ENCODE results near the gene SP2. TPM values are rescaled to one million over a fixed set of nuclear protein-coding genes. Genes with fewer than 3 reads are reported as not detected.
"Not testable (repeated sequence)": the region's sequence is repeated elsewhere in the genome, so short reads cannot be mapped to it uniquely, and the experiment has no call there.

The SP2 gene
- total RNA-seq, 1 experiment from 2014 or later: 3.9 TPM

DNA sequence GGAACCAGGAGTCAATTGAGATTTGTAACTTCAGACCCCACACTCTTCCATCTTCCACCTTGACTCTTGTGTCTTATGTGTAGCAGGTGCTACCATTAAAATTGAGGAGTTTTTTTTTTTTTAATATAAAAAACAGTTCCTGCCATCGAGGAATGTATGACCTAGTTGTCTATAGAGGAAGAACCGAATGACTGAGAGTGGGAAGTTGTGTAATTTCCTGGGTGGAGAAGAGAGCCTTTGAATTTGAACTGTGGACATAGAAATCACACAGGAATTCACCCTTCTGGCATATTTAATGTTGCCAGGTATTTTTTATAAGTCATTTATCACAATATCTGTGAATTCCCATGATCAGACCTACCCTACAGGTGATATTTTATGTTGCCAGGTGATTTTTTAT is 22.0 kb downstream of the SP2 start:
- ATAC-seq (no peak), DNase-seq (no peak)
- no peak overlapping the region for H2AFZ ChIP-seq (ENCODE audit: low read length)
- intact Hi-C loops (cut with micrococcal nuclease): no loop called here
- no peaks in the 10 kb centered on the region for H3K9me3 ChIP-seq (ENCODE audit: low read length)
- CTCF ChIA-PET: no interaction called here
- no peak overlapping the region for H3K9ac ChIP-seq (ENCODE audit: low read length)
- H3K79me2 ChIP-seq (ENCODE audit: low read length): no peaks in the 10 kb centered on the region
- POLR2A ChIA-PET (ENCODE audit: unreplicated experiment): no interaction called here
- H3K27ac ChIP-seq (ENCODE audit: low read length): no peak overlapping the region
- no peaks in the 10 kb centered on the region for H3K4me1 ChIP-seq (ENCODE audit: insufficient read depth, low read length)
- no peaks in the 10 kb centered on the region for H3K9me2 ChIP-seq (replicated peaks; ENCODE audit: low read length)
- H3F3A ChIP-seq (ENCODE audit: low read length, unreplicated experiment): no peaks in the 10 kb centered on the region
- peaks cover 3% of the 10 kb centered on the region; the same call in 1 of the 2 replicates for H3K36me3 ChIP-seq (ENCODE audit: low read depth, low read length)
- no peak overlapping the region for H3K4me3 ChIP-seq (ENCODE audit: low read length)
- H3K27me3 ChIP-seq (ENCODE audit: low read length): no peaks in the 10 kb centered on the region
- BruUV-seq (replicated peaks): no TSS peak
- no peak overlapping the region for H3K4me2 ChIP-seq (ENCODE audit: low read length)
- TF ChIP-seq CTCF (conservative IDR thresholded peaks at IDR 0.05; ENCODE audit: low read depth, low read length): no peak
- TF ChIP-seq EZH2phosphoT487 (IDR thresholded peaks at IDR 0.05; ENCODE audit: borderline replicate concordance, low read length): no peak
- no peak for TF ChIP-seq EZH2 (IDR thresholded peaks at IDR 0.05; ENCODE audit: low read length, unreplicated experiment)
- no peaks in the 10 kb centered on the region for H4K20me1 ChIP-seq (ENCODE audit: low read length)

DNA sequence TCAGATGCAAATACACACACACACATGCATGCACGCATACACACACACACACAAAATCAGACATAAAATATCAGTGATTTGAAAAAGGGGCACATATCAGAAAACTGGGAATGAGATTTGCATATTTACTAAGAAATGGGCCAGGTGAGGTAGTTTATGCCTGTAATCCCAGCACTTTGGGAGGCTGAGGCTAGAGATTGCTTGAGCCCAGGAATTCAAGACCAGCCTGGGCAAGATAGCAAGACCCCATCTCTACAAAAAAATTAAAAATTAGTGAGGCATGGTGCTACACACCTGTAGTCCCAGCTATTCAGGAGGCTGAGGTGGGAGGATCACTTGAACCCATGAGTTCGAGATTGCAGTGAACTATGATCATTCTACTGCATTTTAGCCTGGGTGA is 23.0 kb downstream of the SP2 start:
- ATAC-seq: no peak
- BruUV-seq (replicated peaks): no TSS peak
- no peak for TF ChIP-seq EZH2phosphoT487 (IDR thresholded peaks at IDR 0.05; ENCODE audit: borderline replicate concordance, low read length)
- no peak for TF ChIP-seq CTCF (conservative IDR thresholded peaks at IDR 0.05; ENCODE audit: low read depth, low read length)
- no peak for TF ChIP-seq EZH2 (IDR thresholded peaks at IDR 0.05; ENCODE audit: low read length, unreplicated experiment)
- Histone ChIP-seq H3F3A (ENCODE audit: low read length, unreplicated experiment) (no peaks in the 10 kb centered on the region), H3K9ac (ENCODE audit: low read length) (no peak overlapping the region), H3K9me3 (ENCODE audit: low read length) (no peaks in the 10 kb centered on the region), H2AFZ (ENCODE audit: low read length) (no peak overlapping the region), H3K27me3 (ENCODE audit: low read length) (no peaks in the 10 kb centered on the region), H3K4me1 (ENCODE audit: insufficient read depth, low read length) (no peaks in the 10 kb centered on the region), H3K79me2 (ENCODE audit: low read length) (no peaks in the 10 kb centered on the region), H3K4me2 (ENCODE audit: low read length) (no peak overlapping the region), H3K4me3 (ENCODE audit: low read length) (no peak overlapping the region), H3K36me3 (ENCODE audit: low read depth, low read length) (peaks cover 3% of the 10 kb centered on the region; the same call in 1 of the 2 replicates), H3K27ac (ENCODE audit: low read length) (no peak overlapping the region), H4K20me1 (ENCODE audit: low read length) (no peaks in the 10 kb centered on the region), H3K9me2 (replicated peaks; ENCODE audit: low read length) (no peaks in the 10 kb centered on the region)
- POLR2A ChIA-PET (ENCODE audit: unreplicated experiment): no interaction called here
- DNase-seq: no peak
- CTCF ChIA-PET: no interaction called here
- intact Hi-C loops (cut with micrococcal nuclease): no loop called here

DNA sequence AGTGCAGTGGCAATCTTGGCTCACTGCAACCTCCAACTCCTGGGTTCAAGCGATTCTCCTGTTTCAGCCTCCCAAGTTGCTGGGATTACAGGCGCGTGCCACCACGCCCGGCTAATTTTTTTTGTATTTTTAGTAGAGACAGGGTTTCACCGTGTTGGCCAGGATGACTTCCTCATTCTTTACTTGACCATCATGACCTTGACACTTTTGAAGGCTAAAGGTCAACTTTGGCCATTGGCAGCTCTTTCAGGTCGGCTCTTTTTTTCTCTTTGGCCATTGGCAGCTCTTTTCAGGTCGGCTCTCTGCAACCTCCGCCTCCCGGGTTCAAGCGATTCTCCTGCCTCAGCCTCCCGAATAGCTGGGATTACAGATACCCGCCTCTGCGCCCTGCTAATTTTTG is 23.9 kb downstream of the SP2 start:
- H3K4me3 ChIP-seq (ENCODE audit: low read length); DNase-seq; H3K36me3 ChIP-seq (ENCODE audit: low read depth, low read length); H3K27ac ChIP-seq (ENCODE audit: low read length); intact Hi-C loops (cut with micrococcal nuclease); H3K9ac ChIP-seq (ENCODE audit: low read length); H3K79me2 ChIP-seq (ENCODE audit: low read length); ATAC-seq; BruUV-seq (replicated peaks); CTCF ChIA-PET; H3K9me3 ChIP-seq (ENCODE audit: low read length); H4K20me1 ChIP-seq (ENCODE audit: low read length); H3K27me3 ChIP-seq (ENCODE audit: low read length); H3K4me2 ChIP-seq (ENCODE audit: low read length); H3K9me2 ChIP-seq (replicated peaks; ENCODE audit: low read length); H3F3A ChIP-seq (ENCODE audit: low read length, unreplicated experiment); H3K4me1 ChIP-seq (ENCODE audit: insufficient read depth, low read length); H2AFZ ChIP-seq (ENCODE audit: low read length): not testable (repeated sequence)
- POLR2A ChIA-PET (ENCODE audit: unreplicated experiment): interaction anchor here (0.6 kb wide), 1 partner anchor 63 kb away, joined by 3 read pairs; no protein-coding TSS in a partner anchor
